ENCODE measurements around the gene CPZ.

GRCh38 chr4:8655411-8656184 lies 63.0 kb downstream of the CPZ start:
- no peak for TF ChIP-seq CTCF (conservative IDR thresholded peaks at IDR 0.05; ENCODE audit: low read depth in 2 of 2)
- TF ChIP-seq POLR2AphosphoS5 (IDR thresholded peaks at IDR 0.05; ENCODE audit: low read depth) = no peak
- no peak for TF ChIP-seq EZH2 (IDR thresholded peaks at IDR 0.05; ENCODE audit: low read depth, unreplicated experiment)

Data from GM23338 (cell line).